Measurements from ENCODE around the gene CHKA. TPM values are rescaled to one million over a fixed set of nuclear protein-coding genes. Genes with fewer than 3 reads are reported as not detected.
A peak's percentile ranks its signal among the peaks of the same experiment; 100 is the strongest.

The CHKA gene
- total and polyA plus RNA-seq, 9 of the 15 experiments (the other 6 are each of a cell fraction or from before 2014, with no cell fraction given), result 3.6 to 37.0 (median 30.2) TPM

DNA sequence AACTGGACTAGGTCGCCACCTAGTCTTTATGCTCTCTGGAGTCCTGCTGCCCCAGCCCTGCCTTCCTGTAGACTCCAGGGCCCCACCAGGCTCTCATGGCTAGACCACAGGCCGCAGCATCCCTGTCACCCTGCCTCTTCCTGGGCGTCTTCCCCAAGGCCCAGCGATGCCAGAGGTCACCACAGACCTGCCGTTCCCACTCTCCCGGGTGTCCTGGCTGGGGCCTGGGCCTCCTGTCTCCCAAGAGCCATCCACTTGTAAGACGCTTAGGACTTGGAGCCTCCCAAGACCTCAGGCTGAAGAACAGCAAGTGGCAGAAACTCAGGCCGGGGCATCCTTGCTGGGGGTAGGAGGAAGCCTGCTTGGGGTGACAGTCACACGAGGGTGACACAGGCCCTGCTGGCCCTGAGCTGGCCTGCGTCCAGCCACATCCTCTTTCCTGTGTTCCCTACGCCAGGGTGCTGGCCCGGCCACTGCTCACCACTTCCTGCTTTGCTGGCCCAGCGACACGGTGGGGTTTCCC lies 84.4 kb downstream of the CHKA start (continued):
- TF ChIP-seq BRCA1 (IDR thresholded peaks at IDR 0.05), result no peak
- TF ChIP-seq BRCA1 (CRISPR knock-in tag; IDR thresholded peaks at IDR 0.05), result peak; percentile 48; the same call in 1 of the 2 replicates

GRCh38 chr11:68036141-68036716 lies 85.0 kb downstream of the CHKA start:
- Histone ChIP-seq H3K9ac (ENCODE audit: insufficient read depth in 1 of 2, low read depth in 2 of 2, low read length in 2 of 2) (peak overlapping the region in 1 of 2 experiments; percentile 67; a peak in 1 of 4 replicates), H3K4me1 (replicated peaks in 1 of 2; ENCODE audit: control insufficient read depth in 2 of 2, insufficient read depth in 2 of 2, low read length in 2 of 2) (peaks cover 29 to 79% of the 10 kb centered on the region in 2 experiments), H3K36me3 (ENCODE audit: control insufficient read depth, insufficient read depth, low read length) (peaks cover 46% of the 10 kb centered on the region; the same call in 2 of the 3 replicates), H3K4me3 (no peak overlapping the region), H4K20me1 (replicated peaks; ENCODE audit: control insufficient read depth, insufficient read depth, low read length) (no peaks in the 10 kb centered on the region), H3K9me3 (replicated peaks; ENCODE audit: control insufficient read depth, insufficient read depth, low read depth, low read length) (no peaks in the 10 kb centered on the region), H3K9me1 (ENCODE audit: control insufficient read depth, insufficient read depth, low read length) (no peaks in the 10 kb centered on the region), H3K4me2 (ENCODE audit: insufficient read depth, low read length) (no peak overlapping the region), H2AFZ (ENCODE audit: low read depth, low read length) (no peak overlapping the region), H3K79me2 (ENCODE audit: control insufficient read depth, insufficient read depth, low read length) (peaks cover 48% of the 10 kb centered on the region), H3K27ac (ENCODE audit: extremely low read depth, low read depth, low read length) (no peak overlapping the region), H3K27me3 (ENCODE audit: control insufficient read depth in 2 of 2, insufficient read depth in 2 of 2, low read length in 2 of 2) (no peaks in the 10 kb centered on the region)
- BruUV-seq (replicated peaks), result no TSS peak
- ATAC-seq (no peak), DNase-seq (ENCODE audit: extremely low read depth in 1 of 4, low spot score in 3 of 4) (no peak), FAIRE-seq (no peak)
- TF ChIP-seq ZBTB33 (CRISPR knock-in tag; IDR thresholded peaks at IDR 0.05) (peak; percentile 70; the same call in 1 of the 2 replicates), RBFOX2 (IDR thresholded peaks at IDR 0.05; ENCODE audit: low read depth, low read length) (0 out of 2 replicates have a peak, but pooled peaks have one; percentile 10), FIP1L1 (IDR thresholded peaks at IDR 0.05; ENCODE audit: low read depth, low read length, poor library complexity, severe bottlenecking) (peak; percentile 37), POLR2G (IDR thresholded peaks at IDR 0.05; ENCODE audit: low read depth, low read length) (peak; percentile 72; the same call in 1 of the 2 replicates), BDP1 (IDR thresholded peaks at IDR 0.05; ENCODE audit: insufficient read depth, insufficient read length) (no peak), L3MBTL2 (IDR thresholded peaks at IDR 0.05) (no peak)
- ChIA-PET POLR2A (interaction anchor here (0.5 to 1.1 kb wide), 3 partner anchors 15 to 545 kb away, joined by 3 read pairs; no protein-coding TSS in a partner anchor), CTCF (ENCODE audit: low intra/inter-chr PET ratio) (no interaction called here)
- in situ Hi-C loops (cut with MboI) (no loop called here), intact Hi-C loops (cut with micrococcal nuclease) (no loop called here)
- 86% methylated on average over 22 of the region's 27 CpGs for WGBS (ENCODE audit: insufficient coverage, low coverage, missing lambda C conversion rate)
